Measurements from ENCODE around the gene DHRS7C. TPM values are rescaled to one million over a fixed set of nuclear protein-coding genes. Genes with fewer than 3 reads are reported as not detected.

Gene DHRS7C
- total RNA-seq, 4 donors from 2014 or later: not detected

DNA sequence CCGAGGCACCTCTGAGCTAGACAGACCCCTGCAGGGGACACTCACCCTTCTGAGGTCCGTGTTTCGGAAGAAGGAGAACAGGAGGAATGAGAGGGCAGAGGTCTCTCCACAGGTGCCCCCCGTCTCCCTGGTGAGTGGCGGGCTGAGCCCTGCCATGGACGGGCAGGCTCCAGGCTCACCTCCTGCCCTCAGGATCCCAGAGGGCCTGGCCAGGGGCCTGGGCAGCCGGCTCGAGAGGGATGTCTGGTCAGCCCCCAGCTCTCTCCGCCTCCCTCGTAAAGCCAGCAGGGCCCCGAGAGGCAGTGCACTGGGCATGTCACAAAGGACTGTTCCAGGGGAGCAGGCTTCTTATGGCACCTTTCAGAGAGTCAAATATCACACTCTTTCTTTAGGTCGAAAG is 62.8 kb downstream of the DHRS7C start:
- intact Hi-C loops (cut with DNase I; ENCODE audit: low total_unique reads): no loop called here
- TF ChIP-seq POLR2A (IDR thresholded peaks at IDR 0.05): no peak
- TF ChIP-seq, protein P1, sequence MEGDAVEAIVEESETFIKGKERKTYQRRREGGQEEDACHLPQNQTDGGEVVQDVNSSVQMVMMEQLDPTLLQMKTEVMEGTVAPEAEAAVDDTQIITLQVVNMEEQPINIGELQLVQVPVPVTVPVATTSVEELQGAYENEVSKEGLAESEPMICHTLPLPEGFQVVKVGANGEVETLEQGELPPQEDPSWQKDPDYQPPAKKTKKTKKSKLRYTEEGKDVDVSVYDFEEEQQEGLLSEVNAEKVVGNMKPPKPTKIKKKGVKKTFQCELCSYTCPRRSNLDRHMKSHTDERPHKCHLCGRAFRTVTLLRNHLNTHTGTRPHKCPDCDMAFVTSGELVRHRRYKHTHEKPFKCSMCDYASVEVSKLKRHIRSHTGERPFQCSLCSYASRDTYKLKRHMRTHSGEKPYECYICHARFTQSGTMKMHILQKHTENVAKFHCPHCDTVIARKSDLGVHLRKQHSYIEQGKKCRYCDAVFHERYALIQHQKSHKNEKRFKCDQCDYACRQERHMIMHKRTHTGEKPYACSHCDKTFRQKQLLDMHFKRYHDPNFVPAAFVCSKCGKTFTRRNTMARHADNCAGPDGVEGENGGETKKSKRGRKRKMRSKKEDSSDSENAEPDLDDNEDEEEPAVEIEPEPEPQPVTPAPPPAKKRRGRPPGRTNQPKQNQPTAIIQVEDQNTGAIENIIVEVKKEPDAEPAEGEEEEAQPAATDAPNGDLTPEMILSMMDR (IDR thresholded peaks at IDR 0.05): no peak
- no peaks in the 10 kb centered on the region for H3K4me1 ChIP-seq
- H3K36me3 ChIP-seq: no peaks in the 10 kb centered on the region
- no peaks in the 10 kb centered on the region for H3K27me3 ChIP-seq
- no peak overlapping the region for H3K27ac ChIP-seq
- H3K4me3 ChIP-seq: no peak overlapping the region
- no peaks in the 10 kb centered on the region for H3K9me3 ChIP-seq
- no peak for DNase-seq

DNA sequence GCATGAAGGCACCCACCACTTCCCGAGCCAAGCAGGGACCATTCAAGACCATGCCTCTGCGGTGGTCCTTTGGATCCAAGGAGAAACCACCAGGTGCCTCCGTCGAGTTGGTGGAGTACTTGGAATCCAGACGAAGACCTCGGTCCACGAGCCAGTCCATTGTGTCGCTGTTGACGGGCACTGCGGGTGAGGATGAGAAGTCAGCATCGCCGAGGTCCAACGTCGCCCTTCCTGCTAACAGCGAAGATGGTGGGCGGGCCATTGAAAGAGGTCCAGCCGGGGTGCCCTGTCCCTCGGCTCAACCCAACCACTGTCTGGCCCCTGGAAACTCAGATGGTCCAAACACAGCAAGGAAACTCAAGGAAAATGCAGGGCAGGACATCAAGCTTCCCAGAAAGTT is 63.4 kb downstream of the DHRS7C start:
- DNase-seq: no peak
- Histone ChIP-seq H3K4me1 (no peaks in the 10 kb centered on the region), H3K27me3 (no peaks in the 10 kb centered on the region), H3K27ac (no peak overlapping the region), H3K9me3 (no peaks in the 10 kb centered on the region), H3K4me3 (no peak overlapping the region), H3K36me3 (no peaks in the 10 kb centered on the region)
- intact Hi-C loops (cut with DNase I; ENCODE audit: low total_unique reads): no loop called here
- no peak for TF ChIP-seq POLR2A (IDR thresholded peaks at IDR 0.05)
- TF ChIP-seq, protein P1 (IDR thresholded peaks at IDR 0.05): no peak

DNA sequence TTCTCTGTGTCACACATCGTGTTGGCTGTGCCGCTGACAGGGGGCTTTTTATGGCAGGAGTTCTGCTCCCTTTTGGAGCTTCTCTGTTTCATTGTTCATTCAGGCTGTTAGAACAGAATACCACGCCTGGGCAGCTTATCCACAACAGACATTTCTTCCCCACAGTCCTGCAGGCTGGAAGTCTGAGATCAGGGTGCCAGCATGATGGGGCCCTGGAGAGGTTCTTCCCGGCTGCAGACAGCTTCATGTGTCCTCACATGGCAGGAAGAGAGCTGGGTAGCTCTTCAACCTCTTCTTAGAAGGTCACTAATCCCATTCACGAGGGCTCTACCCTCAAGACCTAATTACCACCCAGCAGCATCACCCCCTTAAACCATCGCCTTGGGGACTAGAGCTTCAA is 65.1 kb downstream of the DHRS7C start:
- TF ChIP-seq POLR2A (IDR thresholded peaks at IDR 0.05): no peak
- TF ChIP-seq, protein P1 (IDR thresholded peaks at IDR 0.05): no peak
- Histone ChIP-seq H3K4me3 (no peak overlapping the region), H3K36me3 (no peaks in the 10 kb centered on the region), H3K27ac (no peak overlapping the region), H3K27me3 (no peaks in the 10 kb centered on the region), H3K4me1 (no peaks in the 10 kb centered on the region), H3K9me3 (no peaks in the 10 kb centered on the region)
- no peak for DNase-seq
- intact Hi-C loops (cut with DNase I; ENCODE audit: low total_unique reads): no loop called here

DNA sequence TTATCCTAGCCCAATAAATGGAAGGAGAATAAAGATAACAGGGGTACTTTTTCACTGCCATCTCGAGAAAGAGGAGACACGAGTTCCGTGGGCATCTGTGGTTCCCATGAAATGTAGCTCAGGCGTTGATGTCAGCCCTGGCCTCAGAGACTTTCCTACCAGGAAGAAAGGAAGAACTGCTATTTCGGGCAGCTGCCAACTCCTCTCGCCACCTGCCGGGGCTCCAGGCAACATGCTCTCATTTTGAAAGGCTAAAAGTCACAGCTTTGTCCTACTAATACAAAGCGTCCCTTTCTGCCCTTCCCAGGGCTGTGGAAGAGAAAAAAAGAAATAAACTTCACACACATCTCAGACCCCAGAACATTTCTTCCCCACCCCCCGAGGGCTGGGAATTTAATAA is 65.8 kb downstream of the DHRS7C start:
- no peaks in the 10 kb centered on the region for H3K27me3 ChIP-seq
- no peaks in the 10 kb centered on the region for H3K9me3 ChIP-seq
- H3K4me3 ChIP-seq: no peak overlapping the region
- no peaks in the 10 kb centered on the region for H3K36me3 ChIP-seq
- no peak for DNase-seq
- no peaks in the 10 kb centered on the region for H3K4me1 ChIP-seq
- no peak overlapping the region for H3K27ac ChIP-seq
- TF ChIP-seq, protein P1 (IDR thresholded peaks at IDR 0.05): no peak
- no peak for TF ChIP-seq POLR2A (IDR thresholded peaks at IDR 0.05)
- intact Hi-C loops (cut with DNase I; ENCODE audit: low total_unique reads): no loop called here

Other genes starting within 250 kb of the DHRS7C start
- 10 to 100 TPM; 22.0 to 67.3 (median 46.5) TPM for gene STX8, start 215.8 kb downstream of the DHRS7C start, total RNA-seq
- 1 to 10 TPM in 2 of 4 donors, not detected in 2; 1.0 to 9.4 TPM for gene CFAP52, start 214.9 kb downstream of the DHRS7C start, total RNA-seq
- 1 to 10 TPM in 1 of 4 donors, under 1 TPM in 1, not detected in 2; 0.40 to 2.1 TPM for gene USP43, start 146.1 kb downstream of the DHRS7C start, total RNA-seq
- gene GSG1L2, start 30.5 kb upstream of the DHRS7C start, total RNA-seq: not detected
- gene GLP2R, start 34.3 kb upstream of the DHRS7C start, total RNA-seq: 10 to 100 TPM in 1 of 4 donors, under 1 TPM in 3; under 0.01 to 12.7 (median 0.43) TPM
- under 1 TPM in 1 of 4 donors, not detected in 3; 0.88 TPM for gene RCVRN, start 113.7 kb upstream of the DHRS7C start, total RNA-seq